Measurements from ENCODE around the gene COPS7A.

Gene COPS7A

DNA sequence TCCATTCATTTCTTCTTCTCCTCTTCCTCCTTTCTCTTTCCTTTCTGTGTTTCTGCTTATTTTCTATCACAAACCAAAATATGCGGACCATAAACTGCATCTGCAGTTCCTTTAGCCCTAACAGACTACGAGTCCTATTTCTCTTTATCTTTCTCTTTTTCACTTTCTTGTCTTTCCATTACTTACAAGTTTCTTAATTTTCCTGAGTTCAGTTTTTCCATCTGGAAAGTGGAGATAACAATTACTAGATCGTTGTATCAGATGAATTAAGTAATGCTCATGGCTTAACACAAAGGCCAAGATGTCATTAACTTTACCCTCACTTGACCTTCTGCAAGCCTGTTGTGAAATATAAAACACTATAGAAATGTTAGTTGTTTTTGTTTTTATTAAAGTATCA is 983 bp upstream of the COPS7A start:
- POLR2A ChIA-PET (ENCODE audit: low non-redundant PET): no interaction called here
- no peak overlapping the region for H3K27ac ChIP-seq
- CTCF ChIA-PET: no interaction called here
- TF ChIP-seq, protein P1, sequence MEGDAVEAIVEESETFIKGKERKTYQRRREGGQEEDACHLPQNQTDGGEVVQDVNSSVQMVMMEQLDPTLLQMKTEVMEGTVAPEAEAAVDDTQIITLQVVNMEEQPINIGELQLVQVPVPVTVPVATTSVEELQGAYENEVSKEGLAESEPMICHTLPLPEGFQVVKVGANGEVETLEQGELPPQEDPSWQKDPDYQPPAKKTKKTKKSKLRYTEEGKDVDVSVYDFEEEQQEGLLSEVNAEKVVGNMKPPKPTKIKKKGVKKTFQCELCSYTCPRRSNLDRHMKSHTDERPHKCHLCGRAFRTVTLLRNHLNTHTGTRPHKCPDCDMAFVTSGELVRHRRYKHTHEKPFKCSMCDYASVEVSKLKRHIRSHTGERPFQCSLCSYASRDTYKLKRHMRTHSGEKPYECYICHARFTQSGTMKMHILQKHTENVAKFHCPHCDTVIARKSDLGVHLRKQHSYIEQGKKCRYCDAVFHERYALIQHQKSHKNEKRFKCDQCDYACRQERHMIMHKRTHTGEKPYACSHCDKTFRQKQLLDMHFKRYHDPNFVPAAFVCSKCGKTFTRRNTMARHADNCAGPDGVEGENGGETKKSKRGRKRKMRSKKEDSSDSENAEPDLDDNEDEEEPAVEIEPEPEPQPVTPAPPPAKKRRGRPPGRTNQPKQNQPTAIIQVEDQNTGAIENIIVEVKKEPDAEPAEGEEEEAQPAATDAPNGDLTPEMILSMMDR (conservative IDR thresholded peaks at IDR 0.05; ENCODE audit: low read depth): no peak
- DNase-seq (ENCODE audit: low spot score): no peak

DNA sequence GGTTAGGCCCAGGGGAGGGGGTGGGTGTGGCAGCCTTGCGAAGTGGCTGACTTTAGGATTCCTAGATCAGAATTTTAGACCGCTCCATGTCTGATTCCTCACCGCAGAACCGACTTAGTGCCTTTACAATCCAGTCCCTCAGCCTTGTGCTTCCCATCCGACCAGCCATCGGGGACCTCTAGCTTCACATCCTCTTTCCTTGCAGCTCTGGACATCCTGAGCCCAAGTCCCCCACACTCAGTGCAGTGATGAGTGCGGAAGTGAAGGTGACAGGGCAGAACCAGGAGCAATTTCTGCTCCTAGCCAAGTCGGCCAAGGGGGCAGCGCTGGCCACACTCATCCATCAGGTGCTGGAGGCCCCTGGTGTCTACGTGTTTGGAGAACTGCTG is 557 bp downstream of the COPS7A start:
- CTCF ChIA-PET: interaction anchor here (0.9 to 1.2 kb wide), 3 partner anchors 11 to 57 kb away, joined by 3 read pairs; partner anchors contain the start of gene MLF2

DNA sequence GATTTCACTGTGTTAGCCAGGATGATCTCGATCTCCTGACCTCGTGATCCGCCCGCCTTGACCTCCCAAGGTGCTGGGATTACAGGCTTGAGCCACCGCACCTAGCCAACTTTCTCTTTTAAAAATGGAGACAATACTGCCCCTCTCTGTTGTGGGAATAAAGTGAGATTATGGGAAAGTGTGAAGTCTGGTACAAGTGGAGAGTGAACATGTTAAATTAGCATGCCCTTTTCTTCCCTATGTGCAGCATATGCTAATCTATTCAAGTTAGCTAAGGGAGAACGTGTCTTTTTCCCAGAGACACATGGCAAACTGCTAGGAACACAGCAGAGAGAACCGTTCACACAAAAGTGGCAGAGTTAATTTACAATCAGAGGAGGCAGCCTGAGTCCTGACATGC is 1.5 kb downstream of the COPS7A start:
- TF ChIP-seq, protein P1 (conservative IDR thresholded peaks at IDR 0.05; ENCODE audit: low read depth): no peak
- CTCF ChIA-PET: interaction anchor here (0.5 to 0.7 kb wide), 2 partner anchors 26 to 508 kb away, joined by 3 to 4 read pairs; no protein-coding TSS in a partner anchor
- DNase-seq (ENCODE audit: low spot score): no peak
- peak overlapping the region; percentile 84 for H3K27ac ChIP-seq
- POLR2A ChIA-PET (ENCODE audit: low non-redundant PET): interaction anchor here (0.7 kb wide), 1 partner anchor 127 kb away, joined by 3 read pairs; no protein-coding TSS in a partner anchor

More for the DNA sequence above, 557 bp downstream of the COPS7A start:
- DNase-seq (ENCODE audit: low spot score): no peak
- H3K27ac ChIP-seq: peak overlapping the region; percentile 84
- TF ChIP-seq, protein P1 (conservative IDR thresholded peaks at IDR 0.05; ENCODE audit: low read depth): no peak
- POLR2A ChIA-PET (ENCODE audit: low non-redundant PET): interaction anchor here (0.6 to 1.4 kb wide), 7 partner anchors 35 to 118 kb away, joined by 3 to 13 read pairs (median 3); partner anchors contain the start of gene ZNF384

DNA sequence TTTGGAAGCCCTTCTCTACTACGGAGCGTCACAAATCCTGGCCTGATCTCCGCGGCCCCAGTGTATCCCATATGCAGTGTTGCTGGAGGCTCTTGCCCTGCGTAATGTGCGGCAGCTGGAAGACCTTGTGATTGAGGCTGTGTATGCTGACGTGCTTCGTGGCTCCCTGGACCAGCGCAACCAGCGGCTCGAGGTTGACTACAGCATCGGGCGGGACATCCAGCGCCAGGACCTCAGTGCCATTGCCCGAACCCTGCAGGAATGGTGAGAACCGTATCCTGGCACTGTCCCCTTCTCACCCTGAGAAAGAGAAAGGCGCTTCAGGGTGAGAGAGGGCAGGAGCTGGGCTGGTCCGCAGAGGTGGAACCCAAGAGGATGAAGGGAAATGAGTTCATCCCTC is 5.3 kb downstream of the COPS7A start:
- TF ChIP-seq, protein P1 (conservative IDR thresholded peaks at IDR 0.05; ENCODE audit: low read depth): no peak
- ChIA-PET CTCF (interaction anchor here (0.7 kb wide), 1 partner anchor 383 kb away, joined by 3 read pairs; no protein-coding TSS in a partner anchor), POLR2A (ENCODE audit: low non-redundant PET) (no interaction called here)
- no peak for DNase-seq (ENCODE audit: low spot score)
- H3K27ac ChIP-seq: no peak overlapping the region

DNA sequence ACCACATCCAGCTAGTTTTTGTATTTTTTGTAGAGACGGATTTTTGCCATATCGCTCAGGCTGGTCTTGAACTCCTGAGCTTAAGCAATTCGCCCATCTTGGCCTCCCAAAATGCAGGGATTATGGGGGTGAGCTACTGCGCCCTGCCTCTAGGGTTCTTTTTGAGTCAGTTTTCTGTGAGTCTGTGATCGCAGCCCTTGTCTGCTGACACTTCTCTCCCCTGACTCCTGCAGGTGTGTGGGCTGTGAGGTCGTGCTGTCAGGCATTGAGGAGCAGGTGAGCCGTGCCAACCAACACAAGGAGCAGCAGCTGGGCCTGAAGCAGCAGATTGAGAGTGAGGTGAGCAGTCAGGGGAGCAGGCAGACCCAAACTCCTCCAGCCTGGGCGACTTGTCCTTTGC is 6.3 kb downstream of the COPS7A start:
- ChIA-PET POLR2A (ENCODE audit: low non-redundant PET) (no interaction called here), CTCF (interaction anchor here (0.7 kb wide), 1 partner anchor 26 kb away, joined by 4 read pairs; no protein-coding TSS in a partner anchor)
- DNase-seq (ENCODE audit: low spot score): no peak
- no peak overlapping the region for H3K27ac ChIP-seq
- TF ChIP-seq, protein P1 (conservative IDR thresholded peaks at IDR 0.05; ENCODE audit: low read depth): no peak

DNA sequence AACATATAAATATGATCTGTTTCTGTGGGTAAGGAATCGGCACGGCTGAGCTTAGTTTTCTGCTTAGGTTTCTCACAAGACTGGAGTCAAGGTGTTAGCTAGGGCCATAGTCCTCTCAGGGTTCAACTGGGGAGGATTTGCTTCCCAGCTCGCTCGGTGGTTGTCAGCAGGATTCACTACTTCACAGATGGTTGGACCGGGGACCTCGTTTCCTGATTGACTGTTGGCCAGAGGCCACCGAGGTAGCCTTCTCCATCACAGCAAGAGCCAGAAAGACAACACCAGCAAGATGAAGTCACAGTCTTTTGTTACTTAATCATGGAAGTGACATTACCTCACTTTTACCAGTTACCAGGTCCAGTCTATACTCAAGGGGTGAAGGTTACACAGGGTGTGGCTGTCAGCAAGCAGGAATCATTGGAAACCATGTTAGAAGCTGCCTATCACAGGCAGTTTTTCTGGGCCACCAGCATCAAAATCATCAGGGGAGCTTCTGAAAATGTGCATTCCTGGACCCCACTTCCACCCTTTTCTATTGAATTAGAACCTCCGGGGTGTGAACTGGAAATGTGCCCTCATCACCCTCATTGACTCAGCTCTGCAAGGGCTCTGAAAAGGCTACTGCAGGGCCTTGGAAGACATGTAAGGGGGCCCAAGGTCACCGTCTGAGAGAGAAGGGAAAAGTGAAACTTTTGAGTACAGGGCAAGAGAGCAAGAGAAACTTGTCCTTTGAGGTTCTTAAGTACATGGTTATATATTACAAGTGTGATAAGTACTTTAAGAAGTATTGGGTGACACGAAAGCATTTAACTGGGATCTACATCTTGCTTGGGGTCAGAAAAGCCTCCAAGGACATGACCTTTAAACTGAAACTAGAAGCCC is 10.9 kb downstream of the COPS7A start:
- TF ChIP-seq, protein P1 (conservative IDR thresholded peaks at IDR 0.05; ENCODE audit: low read depth): no peak
- peak overlapping the region; percentile 16; the same call in 1 of the 2 replicates for H3K27ac ChIP-seq
- DNase-seq (ENCODE audit: low spot score): no peak
- ChIA-PET CTCF (interaction anchor here (0.5 to 1.5 kb wide), 9 partner anchors 11 to 135 kb away, joined by 3 to 5 read pairs (median 3); partner anchors contain the start of genes COPS7A and MLF2), POLR2A (ENCODE audit: low non-redundant PET) (no interaction called here)
